ENCODE results near the gene TBC1D16. TPM values are rescaled to one million over a fixed set of nuclear protein-coding genes. Genes with fewer than 3 reads are reported as not detected.

The TBC1D16 gene
- polyA plus RNA-seq, 1 donor = 26.2 TPM

GRCh38 chr17:79892457-79893241 lies 143.0 kb downstream of the TBC1D16 start:
- DNase-seq (ENCODE audit: low read depth) = no peak

- DNase-seq (ENCODE audit: low read depth) = no peak
Measured at GRCh38 chr17:79891113-79891730, 144.4 kb downstream of the TBC1D16 start.

- no peak for DNase-seq (ENCODE audit: low read depth)
Measured at GRCh38 chr17:79890706-79891105, 145.0 kb downstream of the TBC1D16 start.

GRCh38 chr17:79888811-79889634 lies 146.6 kb downstream of the TBC1D16 start:
- DNase-seq (ENCODE audit: low read depth) = no peak

GRCh38 chr17:79888009-79888540 lies 147.6 kb downstream of the TBC1D16 start:
- DNase-seq (ENCODE audit: low read depth) = no peak

GRCh38 chr17:79887451-79887991 lies 148.2 kb downstream of the TBC1D16 start:
- no peak for DNase-seq (ENCODE audit: low read depth)

GRCh38 chr17:79883202-79883601 lies 152.5 kb downstream of the TBC1D16 start:
- no peak for DNase-seq (ENCODE audit: low read depth)

Other genes starting within 250 kb of the TBC1D16 start
- gene CBX8, start 238.8 kb downstream of the TBC1D16 start, polyA plus RNA-seq (ENCODE audit: insufficient read length) = 5.6 TPM
- gene CBX4, start 196.4 kb downstream of the TBC1D16 start, polyA plus RNA-seq (ENCODE audit: insufficient read length) = 10.0 TPM
- 5.5 TPM for gene CCDC40, start 770 bp upstream of the TBC1D16 start, polyA plus RNA-seq (ENCODE audit: insufficient read length)
- 33.8 TPM for gene GAA, start 65.7 kb upstream of the TBC1D16 start, polyA plus RNA-seq (ENCODE audit: insufficient read length)
- 63.5 TPM for gene EIF4A3, start 111.3 kb upstream of the TBC1D16 start, polyA plus RNA-seq (ENCODE audit: insufficient read length)
- gene CARD14, start 134.2 kb upstream of the TBC1D16 start, polyA plus RNA-seq (ENCODE audit: insufficient read length) = 0.92 TPM
- 19.7 TPM for gene SGSH, start 184.5 kb upstream of the TBC1D16 start, polyA plus RNA-seq (ENCODE audit: insufficient read length)
- gene SLC26A11, start 184.6 kb upstream of the TBC1D16 start, polyA plus RNA-seq (ENCODE audit: insufficient read length) = 8.1 TPM
- gene RNF213, start 225.0 kb upstream of the TBC1D16 start, polyA plus RNA-seq (ENCODE audit: insufficient read length) = 31.0 TPM